Choroid plexus epithelial cell (primary cell): ENCODE results near the gene UPK3A.

ENCODE experiments used
- DNase-seq: peaks from one replicate; pipeline ENCODE4 v3.0.0-alpha.2; 2010; ENCODE audit warnings: low read depth
- H3K4me3 ChIP-seq: 2 replicates; pipeline ENCODE4 v1.5.1; 2011; ENCODE audit warnings: low read depth, mild to moderate bottlenecking, control low read depth, low read length, moderate library complexity
- CTCF ChIP-seq: conservative IDR thresholded peaks from 2 replicates; pipeline ENCODE4 v1.5.1; 2011; ENCODE audit warnings: low read depth, mild to moderate bottlenecking, control low read depth, inconsistent platforms, low read length, moderate library complexity

Gene UPK3A

GRCh38 chr22:45318558-45319323 is 34.0 kb downstream of the UPK3A start:
- peak overlapping the region; percentile 29 for H3K4me3 ChIP-seq
- DNase-seq: peak; percentile 72
- TF ChIP-seq CTCF: no peak

- TF ChIP-seq CTCF: no peak
- no peak overlapping the region for H3K4me3 ChIP-seq
- DNase-seq: peak; percentile 88
These were observed 34.6 kb downstream of the UPK3A start for GRCh38 chr22:45319324-45319685.

GRCh38 chr22:45320357-45320976 is 35.7 kb downstream of the UPK3A start:
- no peak for TF ChIP-seq CTCF
- no peak overlapping the region for H3K4me3 ChIP-seq
- peak; percentile 37 for DNase-seq

- no peak overlapping the region for H3K4me3 ChIP-seq
- no peak for DNase-seq
- no peak for TF ChIP-seq CTCF
These were observed 37.1 kb downstream of the UPK3A start for GRCh38 chr22:45321827-45322226.

- no peak for TF ChIP-seq CTCF
- no peak for DNase-seq
- no peak overlapping the region for H3K4me3 ChIP-seq
These were observed 38.2 kb downstream of the UPK3A start for GRCh38 chr22:45322873-45323525.

GRCh38 chr22:45323695-45324094 is 38.9 kb downstream of the UPK3A start:
- no peak for DNase-seq
- no peak overlapping the region for H3K4me3 ChIP-seq
- no peak for TF ChIP-seq CTCF
